NT2/D1 (cell line): ENCODE data around the gene ZNF366.

ENCODE experiments used
- SUZ12 ChIP-seq: IDR thresholded peaks from 2 replicates; pipeline ENCODE4 v1.6.1; 2011; ENCODE audit not compliant: insufficient read length, insufficient read depth; ENCODE audit errors: extremely low read depth
- YY1 ChIP-seq: IDR thresholded peaks from 2 replicates; pipeline ENCODE4 v1.6.1; 2011; ENCODE audit not compliant: insufficient read length, insufficient read depth
- ZNF274 ChIP-seq: IDR thresholded peaks from 2 replicates; pipeline ENCODE4 v1.6.1; 2011; ENCODE audit warnings: mild to moderate bottlenecking, low read depth, low read length

GRCh38 chr5:72550595-72550994 lies 43.4 kb upstream of the ZNF366 start:
- no peak for TF ChIP-seq ZNF274
- TF ChIP-seq YY1: no peak
- no peak for TF ChIP-seq SUZ12
